ENCODE data around the gene CLRN1.
"Not testable (repeated sequence)": the region's sequence is repeated elsewhere in the genome, so short reads cannot be mapped to it uniquely, and the experiment has no call there.

The CLRN1 gene

GRCh38 chr3:150972366-150973071 is at the start of gene CLRN1:
Gene CLRN1, minus strand, starts transcription at chr3:150972727. Its CDS starts 19 bp downstream, at chr3:150972708.
- no peak for DNase-seq

GRCh38 chr3:151016478-151016795 is 43.9 kb upstream of the CLRN1 start:
- DNase-seq: no peak

DNA sequence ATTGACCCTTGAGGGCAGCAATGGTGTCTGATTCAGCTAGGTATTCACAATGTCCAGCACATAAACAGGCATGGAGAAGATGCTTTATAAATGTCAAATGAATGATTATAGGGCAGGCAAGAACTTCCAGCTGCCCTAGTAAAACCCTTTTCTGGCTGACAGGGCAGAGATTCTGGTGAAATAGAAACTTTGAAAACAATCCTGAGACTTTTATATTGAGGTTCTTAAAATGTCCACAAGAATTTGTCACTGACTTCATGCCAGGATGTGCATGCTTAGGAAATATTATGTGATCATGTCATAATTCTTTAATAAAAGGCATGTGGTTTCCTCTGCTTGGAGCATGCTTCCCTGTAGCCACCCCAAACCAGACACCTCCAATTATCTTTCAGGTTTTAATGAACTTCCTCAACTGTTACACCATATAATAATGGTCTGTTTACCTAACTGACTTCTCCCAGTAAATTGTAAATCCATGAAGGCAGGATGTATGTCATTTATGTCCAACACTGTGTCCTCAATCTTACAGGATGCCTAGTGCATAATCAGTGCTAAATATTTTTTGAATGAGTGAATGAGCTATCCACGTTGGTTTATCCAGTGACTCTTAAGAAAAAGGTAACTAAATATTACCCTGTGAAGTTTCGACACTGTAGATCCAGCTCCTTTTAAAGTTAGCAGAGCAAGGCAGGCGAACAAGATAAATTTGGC is 43.4 kb upstream of the CLRN1 start:
- DNase-seq: peak; percentile 8

- no peak for DNase-seq
Observed at GRCh38 chr3:151015181-151015580, 42.7 kb upstream of the CLRN1 start.

DNA sequence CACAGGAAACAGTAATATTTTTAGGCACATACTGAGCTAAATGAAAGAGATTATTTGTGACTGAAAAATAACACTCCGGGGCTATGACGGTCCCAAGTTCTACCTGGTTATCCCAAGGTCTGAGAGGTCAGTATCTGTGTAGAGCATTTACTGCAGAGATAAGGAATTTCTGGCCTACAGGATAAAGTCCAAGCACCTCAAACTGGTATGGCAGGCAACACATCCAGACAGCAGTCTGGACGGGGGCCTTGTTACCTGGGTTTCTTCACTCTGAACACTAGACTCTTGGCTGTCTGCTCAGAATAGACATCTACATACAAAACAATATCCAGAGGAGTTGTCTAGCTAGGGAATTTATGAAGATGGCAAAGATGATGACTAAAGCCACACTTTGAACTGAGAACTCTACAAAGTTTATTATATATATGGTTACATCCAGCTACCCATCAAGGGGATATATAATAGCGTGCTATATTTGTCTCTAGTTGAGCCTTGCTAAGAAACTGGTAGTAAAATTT is 42.0 kb upstream of the CLRN1 start:
- no peak for DNase-seq

- no peak for DNase-seq
Observed at GRCh38 chr3:151012753-151013152, 40.2 kb upstream of the CLRN1 start.

DNA sequence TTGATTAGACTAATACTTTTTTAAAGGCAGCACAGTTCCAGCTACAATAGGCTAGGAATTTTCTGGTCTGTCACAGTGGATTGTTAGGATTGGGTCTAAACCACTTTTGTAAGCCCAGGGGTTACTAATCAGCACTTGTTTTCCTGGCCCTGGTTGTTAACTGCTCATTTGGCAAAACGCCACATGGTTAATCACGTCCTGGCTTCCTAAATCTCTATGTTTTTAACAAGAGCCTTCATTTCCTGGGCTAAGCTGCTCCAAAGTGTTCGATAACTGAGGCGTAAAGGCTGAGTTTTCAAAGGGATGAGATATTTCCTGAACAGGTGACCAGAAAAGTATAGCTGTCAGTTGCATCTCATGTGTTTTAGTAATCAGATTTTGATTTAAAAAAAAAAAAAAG is 38.9 kb upstream of the CLRN1 start:
- DNase-seq: peak; percentile 44

DNA sequence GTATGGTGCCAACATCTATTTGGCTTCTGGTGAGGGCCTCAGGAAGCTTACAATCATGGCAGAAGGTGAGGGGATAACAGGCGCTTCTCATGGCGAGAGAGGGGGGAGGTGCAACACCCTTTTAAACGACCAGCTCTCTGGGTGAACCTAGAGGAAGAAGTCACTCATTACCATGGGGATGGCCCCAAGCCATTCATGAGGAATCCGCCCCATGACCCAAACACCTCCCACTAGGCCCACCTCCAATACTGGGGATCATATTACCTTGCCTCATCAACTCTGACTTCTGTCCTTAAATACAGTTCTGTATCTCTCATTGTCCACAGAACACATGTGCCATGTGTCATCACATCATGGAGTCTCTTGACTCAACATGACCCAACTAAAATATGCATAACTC is 37.5 kb upstream of the CLRN1 start:
- DNase-seq: no peak

- no peak for DNase-seq
Observed at GRCh38 chr3:151009430-151009829, 36.9 kb upstream of the CLRN1 start.

DNA sequence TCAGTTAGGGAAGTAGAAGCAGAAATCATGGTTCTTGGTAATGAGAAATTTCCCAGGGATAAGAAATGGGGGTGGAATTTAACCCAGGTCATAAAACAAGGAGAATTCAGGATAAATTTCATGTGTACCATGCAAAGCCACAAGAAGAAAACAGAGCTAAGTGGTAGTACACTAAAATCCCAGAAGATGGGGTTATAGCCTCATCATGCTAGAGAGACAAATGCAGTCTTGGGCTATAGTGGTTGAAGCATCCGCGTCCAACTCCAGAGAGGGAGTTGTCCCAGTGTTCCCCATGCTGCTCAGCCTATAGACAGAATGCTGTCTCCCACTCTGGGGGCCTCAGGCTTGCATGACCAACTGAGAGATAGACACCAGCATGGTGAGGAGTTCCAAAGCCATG is 36.2 kb upstream of the CLRN1 start:
- peak; percentile 27 for DNase-seq

GRCh38 chr3:151003768-151004134 is 31.2 kb upstream of the CLRN1 start:
- DNase-seq: no peak

DNA sequence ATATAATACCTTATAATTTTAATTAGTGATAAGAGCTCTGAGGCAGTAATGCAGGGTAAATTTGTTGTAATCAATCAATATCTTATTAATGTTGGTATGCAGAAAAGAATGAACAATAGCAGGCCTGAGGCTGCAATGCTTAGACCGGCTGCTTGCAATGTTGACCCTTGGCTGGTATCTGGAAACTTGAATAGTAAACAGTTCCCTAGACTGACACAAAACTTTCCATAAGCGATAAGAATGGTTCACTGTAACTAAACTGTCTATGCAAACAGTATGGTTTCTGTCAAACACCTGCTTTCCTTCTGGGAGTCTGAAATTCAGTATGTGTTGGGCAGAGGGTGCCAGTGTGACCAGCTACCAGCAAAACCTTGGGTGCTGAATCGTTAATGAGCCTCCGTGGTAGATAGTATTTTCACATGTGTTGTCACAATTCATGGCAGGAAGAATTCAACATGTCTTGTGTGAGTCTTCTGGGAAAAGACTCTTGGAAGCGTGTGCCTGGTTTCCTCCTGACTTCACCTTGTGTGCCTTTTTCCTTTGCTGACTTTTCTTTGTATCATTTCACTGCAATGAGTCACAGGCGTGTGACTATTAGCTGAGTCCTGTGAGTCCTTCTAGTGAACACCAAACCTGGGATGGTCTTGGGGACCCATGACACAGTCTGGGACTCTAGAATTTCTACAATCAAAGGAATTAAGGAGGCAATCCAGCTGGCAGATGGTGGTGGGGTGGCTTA is 30.7 kb upstream of the CLRN1 start:
- no peak for DNase-seq

DNA sequence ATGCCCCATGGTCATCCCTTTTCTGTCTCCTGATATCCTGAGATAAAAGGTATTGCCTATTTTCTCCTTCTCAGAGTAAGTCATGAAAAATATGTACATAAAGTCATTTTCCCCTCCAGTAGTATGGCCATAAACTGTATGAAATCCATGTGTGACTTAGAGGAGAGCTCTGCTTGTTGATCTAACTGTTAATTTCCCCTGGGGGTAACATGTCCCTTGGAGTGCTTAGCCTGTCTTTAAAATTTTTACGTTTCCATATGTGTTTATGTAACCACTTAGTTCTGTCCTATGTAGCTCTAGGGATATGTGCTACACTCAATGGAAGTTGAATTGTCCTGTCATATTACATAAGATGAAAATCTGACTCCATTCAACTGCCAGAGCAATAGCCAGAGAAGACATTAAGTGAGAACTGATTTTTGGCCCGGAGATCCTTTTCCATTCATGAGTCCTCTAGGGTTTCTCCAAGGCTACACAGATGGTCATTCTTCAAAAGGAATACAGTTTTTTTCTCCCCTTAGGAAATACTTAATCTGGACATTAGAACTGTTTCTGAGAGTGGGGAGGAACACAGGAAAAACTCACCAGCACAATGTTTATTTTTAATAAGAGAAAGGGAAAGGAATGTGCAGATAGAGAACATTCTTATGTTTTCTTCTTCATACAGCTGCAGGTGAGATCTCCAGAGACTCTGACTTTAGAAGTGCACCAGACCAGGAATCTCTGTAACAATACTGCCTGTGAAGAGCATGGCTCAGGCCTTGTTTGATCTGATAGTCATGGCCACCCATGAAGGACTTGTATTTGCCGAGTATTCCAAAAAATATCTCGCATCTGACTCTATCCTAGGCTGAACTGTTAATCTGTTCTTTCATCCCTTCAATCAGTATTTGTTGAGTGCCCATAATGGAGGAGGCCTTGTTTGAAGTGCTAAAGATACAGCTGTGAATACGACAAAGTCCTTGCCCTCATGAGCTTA is 29.8 kb upstream of the CLRN1 start:
- DNase-seq: no peak

DNA sequence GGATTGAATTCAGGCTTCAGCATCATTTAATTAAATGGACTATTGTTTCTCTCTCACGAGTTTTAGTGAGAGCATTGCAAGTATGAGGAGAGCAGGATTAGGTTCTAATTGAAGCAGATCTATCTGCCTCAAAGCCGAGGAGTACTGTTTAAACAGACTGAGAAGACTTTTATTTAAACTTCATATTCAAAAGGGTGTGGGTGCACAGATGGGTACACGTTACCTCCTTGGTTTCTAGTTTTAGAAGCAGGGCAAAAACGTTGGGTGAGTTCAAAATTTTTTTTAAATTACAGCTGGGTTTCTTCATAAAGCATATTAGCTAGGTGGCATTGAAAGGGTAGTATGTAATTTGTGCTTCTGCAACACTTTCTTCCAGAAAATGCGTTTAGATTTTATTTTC is 26.5 kb upstream of the CLRN1 start:
- no peak for DNase-seq

DNA sequence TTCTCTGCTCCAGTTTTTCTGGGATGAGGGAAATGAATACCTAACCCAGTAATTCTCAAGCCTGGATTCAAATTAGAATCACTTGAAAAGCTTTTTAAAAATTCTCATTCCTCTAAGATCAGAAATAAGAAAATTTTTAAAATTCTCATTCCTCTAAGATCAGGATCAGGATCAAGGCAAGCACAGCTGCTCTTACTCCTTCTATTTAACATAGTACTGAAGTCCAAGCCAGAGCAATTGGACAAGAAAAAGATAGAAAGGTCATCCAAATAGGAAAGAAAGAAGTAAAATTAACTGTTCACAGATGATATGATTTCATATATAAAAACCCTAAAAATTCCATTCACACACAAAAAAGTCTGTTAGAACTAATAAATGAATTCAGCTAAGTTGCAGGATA is 24.2 kb upstream of the CLRN1 start:
- DNase-seq: no peak

DNA sequence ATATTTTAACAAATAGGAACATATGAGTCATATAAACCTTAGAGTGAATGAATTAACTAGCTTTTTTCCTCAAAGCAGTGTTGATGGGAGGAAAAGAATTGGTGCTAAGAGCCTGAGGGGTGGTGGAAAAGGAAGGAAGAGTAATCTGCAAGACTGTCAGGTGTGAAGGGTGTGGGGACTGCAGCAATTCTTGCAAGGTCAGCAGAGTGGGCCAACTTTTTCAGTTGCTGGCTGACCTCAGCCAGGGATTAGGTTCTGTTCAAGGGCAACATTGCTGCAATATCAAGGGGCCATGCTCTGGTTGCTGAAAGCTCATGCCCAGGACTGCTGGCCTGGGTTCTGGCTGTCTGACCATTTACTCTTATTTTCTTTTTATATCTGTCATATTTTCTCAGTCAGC is 23.0 kb upstream of the CLRN1 start:
- no peak for DNase-seq

GRCh38 chr3:150989208-150989607 is 16.7 kb upstream of the CLRN1 start:
- no peak for DNase-seq

DNA sequence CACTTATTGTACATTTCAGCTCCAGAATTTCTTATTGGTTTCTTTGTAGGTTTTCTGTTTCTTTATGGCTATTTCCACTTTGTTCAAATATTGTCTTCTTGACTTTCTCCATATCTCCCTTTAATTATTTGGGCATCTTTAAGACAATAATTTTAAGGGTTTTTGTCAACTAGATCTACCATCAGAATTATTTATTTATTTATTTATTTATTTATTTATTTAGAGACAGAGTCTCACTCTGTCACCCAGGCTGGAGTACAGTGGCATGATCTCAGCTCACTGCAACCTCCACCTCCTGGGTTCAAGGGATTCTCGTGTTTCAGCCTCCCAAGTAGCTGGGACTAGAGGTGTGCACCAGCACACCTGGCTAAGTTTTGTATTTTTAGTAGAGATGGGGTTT is 15.9 kb upstream of the CLRN1 start:
- not testable (repeated sequence) for DNase-seq

DNA sequence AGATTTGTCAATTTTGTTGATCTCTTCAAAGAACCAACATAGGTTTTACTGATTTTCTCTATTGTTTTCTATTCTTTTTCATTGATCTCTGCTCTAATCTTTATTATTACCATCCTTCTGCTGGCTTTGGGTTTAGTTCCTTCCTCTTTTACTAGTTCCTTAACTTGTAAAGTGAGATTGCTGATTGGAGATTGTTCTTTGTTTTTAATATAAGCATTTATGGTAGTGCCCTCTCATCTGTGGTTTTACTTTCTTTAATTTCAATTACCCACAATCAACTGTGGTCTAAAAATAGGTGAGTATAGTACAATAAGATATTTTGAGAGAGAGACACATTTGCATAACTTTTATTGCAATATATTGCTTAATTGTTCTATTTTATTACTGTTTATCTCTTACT is 13.2 kb upstream of the CLRN1 start:
- peak; percentile 32 for DNase-seq

DNA sequence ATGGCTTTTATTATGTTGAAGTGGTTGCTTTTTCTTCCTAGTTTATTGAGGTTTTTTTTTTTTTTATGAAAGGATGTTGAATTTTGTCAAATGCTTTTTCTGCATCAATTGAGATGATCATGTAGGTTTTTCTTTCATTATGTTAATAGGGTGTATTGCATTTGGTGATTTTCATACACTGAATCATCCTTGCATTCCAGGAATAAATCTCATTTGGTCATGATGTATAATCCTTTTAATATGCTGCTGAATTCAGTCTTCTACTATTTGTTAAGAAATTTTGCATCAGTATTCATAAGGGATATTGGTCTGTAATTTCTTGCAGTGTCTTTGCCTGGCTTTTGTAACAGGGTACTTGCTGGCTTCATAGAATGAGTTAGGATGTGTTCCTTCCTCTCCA is 11.5 kb upstream of the CLRN1 start:
- DNase-seq: no peak

GRCh38 chr3:150978566-150979148 is 6.1 kb upstream of the CLRN1 start:
- no peak for DNase-seq

- no peak for DNase-seq
Observed at GRCh38 chr3:150975992-150976368, 3.5 kb upstream of the CLRN1 start.

Measured in hematopoietic multipotent progenitor cell treated with erythropoietin and hydrocortisone succinate and interleukin-3 and kit ligand, for 6 days (in vitro differentiated cells).